Activated B cell treated with CpG ODN at 0.5 μM for 24 hours (primary cell): ENCODE data around the gene RNF212. TPM values are rescaled to one million over a fixed set of nuclear protein-coding genes. Genes with fewer than 3 reads are reported as not detected.

Experiments
- ATAC-seq: fragments of 200-7000 bp; cut with Tn5 transposase; one replicate; pipeline ENCODE4 v1.10.0; 2021; ENCODE audit warnings: low read depth, mild to moderate bottlenecking, moderate library complexity
- CTCF ChIA-PET: fragments of 350-600 bp; sonication (Branson Sonifier 250); formaldehyde crosslinking; loops from one replicate; lab custom pipeline; 2021; ENCODE audit warnings: antibody characterized with exemption; lab: Charles Lee
- POLR2A ChIA-PET: fragments of 350-600 bp; sonication (Branson Sonifier 250); formaldehyde crosslinking; loops from one replicate; lab custom pipeline; 2021; ENCODE audit warnings: antibody characterized with exemption; lab: Charles Lee
- DNase-seq: peaks from one replicate; pipeline ENCODE4 v3.0.0; 2022
- H3K27ac Mint-ChIP-seq: one replicate; pipeline ENCODE4 v1.8.0; 2020; ENCODE audit warnings: mixed read lengths
- H3K27me3 Mint-ChIP-seq: one replicate; pipeline ENCODE4 v1.8.0; 2021; ENCODE audit warnings: mixed read lengths
- H3K36me3 Mint-ChIP-seq: one replicate; pipeline ENCODE4 v1.8.0; 2021; ENCODE audit warnings: low read depth, mixed read lengths
- H3K4me1 Mint-ChIP-seq: one replicate; pipeline ENCODE4 v1.8.0; 2021; ENCODE audit warnings: mixed read lengths
- H3K4me3 Mint-ChIP-seq: one replicate; pipeline ENCODE4 v1.8.0; 2020; ENCODE audit warnings: mild to moderate bottlenecking, mixed read lengths
- H3K9me3 Mint-ChIP-seq: one replicate; pipeline ENCODE4 v1.8.0; 2020; ENCODE audit warnings: mixed read lengths
- intact Hi-C: fragments of 100-400 bp; cut with micrococcal nuclease; formaldehyde crosslinking; loops from one replicate; pipeline ENCODE4 v1.15.1; 2024
- total RNA-seq: library from RNA; stranded (reverse); gene quantifications from 2 replicates; pipeline ENCODE4 v1.2.3, GENCODE V29; 2022
- TF ChIP-seq, protein P1 (sequence below): fragments of 200-600 bp; IDR thresholded peaks from one replicate; pipeline ENCODE4 v1.8.0; 2022; ENCODE audit warnings: antibody characterized with exemption, mild to moderate bottlenecking

RNF212 gene
- total RNA-seq, 1 donor from 2014 or later = 2.4 TPM

- peaks cover 7% of the 10 kb centered on the region for H3K27me3 Mint-ChIP-seq
- intact Hi-C loops = no loop called here
- DNase-seq = no peak
- H3K4me1 Mint-ChIP-seq = no peaks in the 10 kb centered on the region
- no peaks in the 10 kb centered on the region for H3K9me3 Mint-ChIP-seq
- no peak for ATAC-seq
- H3K27ac Mint-ChIP-seq = no peak overlapping the region
- ChIA-PET CTCF (interaction anchor here (1.1 kb wide), 1 partner anchor 14 kb away, joined by 3 read pairs; no protein-coding TSS in a partner anchor), POLR2A (no interaction called here)
- TF ChIP-seq, protein P1, sequence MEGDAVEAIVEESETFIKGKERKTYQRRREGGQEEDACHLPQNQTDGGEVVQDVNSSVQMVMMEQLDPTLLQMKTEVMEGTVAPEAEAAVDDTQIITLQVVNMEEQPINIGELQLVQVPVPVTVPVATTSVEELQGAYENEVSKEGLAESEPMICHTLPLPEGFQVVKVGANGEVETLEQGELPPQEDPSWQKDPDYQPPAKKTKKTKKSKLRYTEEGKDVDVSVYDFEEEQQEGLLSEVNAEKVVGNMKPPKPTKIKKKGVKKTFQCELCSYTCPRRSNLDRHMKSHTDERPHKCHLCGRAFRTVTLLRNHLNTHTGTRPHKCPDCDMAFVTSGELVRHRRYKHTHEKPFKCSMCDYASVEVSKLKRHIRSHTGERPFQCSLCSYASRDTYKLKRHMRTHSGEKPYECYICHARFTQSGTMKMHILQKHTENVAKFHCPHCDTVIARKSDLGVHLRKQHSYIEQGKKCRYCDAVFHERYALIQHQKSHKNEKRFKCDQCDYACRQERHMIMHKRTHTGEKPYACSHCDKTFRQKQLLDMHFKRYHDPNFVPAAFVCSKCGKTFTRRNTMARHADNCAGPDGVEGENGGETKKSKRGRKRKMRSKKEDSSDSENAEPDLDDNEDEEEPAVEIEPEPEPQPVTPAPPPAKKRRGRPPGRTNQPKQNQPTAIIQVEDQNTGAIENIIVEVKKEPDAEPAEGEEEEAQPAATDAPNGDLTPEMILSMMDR = no peak
- H3K4me3 Mint-ChIP-seq = no peak overlapping the region
- no peaks in the 10 kb centered on the region for H3K36me3 Mint-ChIP-seq
Observed at GRCh38 chr4:1105067-1105466, 8.3 kb downstream of the RNF212 start.

GRCh38 chr4:1104647-1105046, 8.7 kb downstream of the RNF212 start:
- peaks cover 2% of the 10 kb centered on the region for H3K27me3 Mint-ChIP-seq
- DNase-seq = no peak
- H3K4me1 Mint-ChIP-seq = no peaks in the 10 kb centered on the region
- H3K27ac Mint-ChIP-seq = no peak overlapping the region
- intact Hi-C loops = no loop called here
- POLR2A ChIA-PET = no interaction called here
- H3K36me3 Mint-ChIP-seq = no peaks in the 10 kb centered on the region
- no peak overlapping the region for H3K4me3 Mint-ChIP-seq
- TF ChIP-seq, protein P1 = no peak
- no peak for ATAC-seq
- CTCF ChIA-PET = interaction anchor here (1.1 kb wide), 1 partner anchor 14 kb away, joined by 3 read pairs; no protein-coding TSS in a partner anchor
- H3K9me3 Mint-ChIP-seq = no peaks in the 10 kb centered on the region

- ChIA-PET POLR2A (no interaction called here), CTCF (no interaction called here)
- H3K4me3 Mint-ChIP-seq = no peak overlapping the region
- H3K9me3 Mint-ChIP-seq = no peaks in the 10 kb centered on the region
- no peak overlapping the region for H3K27ac Mint-ChIP-seq
- TF ChIP-seq, protein P1 = no peak
- DNase-seq = no peak
- intact Hi-C loops = no loop called here
- H3K36me3 Mint-ChIP-seq = no peaks in the 10 kb centered on the region
- no peaks in the 10 kb centered on the region for H3K27me3 Mint-ChIP-seq
- ATAC-seq = no peak
- no peaks in the 10 kb centered on the region for H3K4me1 Mint-ChIP-seq
Observed at GRCh38 chr4:1099684-1100335, 13.6 kb downstream of the RNF212 start.

DNA sequence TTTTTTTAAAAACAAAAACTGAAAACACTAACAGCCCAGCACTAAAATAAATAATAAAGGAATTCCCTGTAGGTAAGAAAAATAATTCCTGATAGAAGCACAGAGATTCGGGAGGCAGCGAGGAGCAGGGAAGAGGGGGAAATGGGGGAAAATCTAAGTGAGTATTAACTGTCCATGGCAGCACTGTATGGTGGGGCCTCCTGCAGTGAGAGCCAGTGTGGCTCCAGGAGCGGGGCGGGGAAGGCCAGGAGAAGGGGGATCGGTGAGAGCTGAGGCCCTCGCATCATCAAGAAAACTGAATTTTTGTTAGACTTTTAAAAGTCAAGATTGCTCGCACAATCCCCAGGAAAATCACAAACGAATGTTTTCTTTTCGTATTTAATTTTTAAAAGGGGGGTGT, 14.1 kb downstream of the RNF212 start:
- Mint-ChIP-seq H3K4me1 (no peaks in the 10 kb centered on the region), H3K9me3 (no peaks in the 10 kb centered on the region), H3K4me3 (no peak overlapping the region), H3K36me3 (no peaks in the 10 kb centered on the region), H3K27me3 (no peaks in the 10 kb centered on the region), H3K27ac (no peak overlapping the region)
- POLR2A ChIA-PET = no interaction called here
- DNase-seq = no peak
- TF ChIP-seq, protein P1 = no peak
- no peak for ATAC-seq
- intact Hi-C loops = no loop called here
- CTCF ChIA-PET = no interaction called here

DNA sequence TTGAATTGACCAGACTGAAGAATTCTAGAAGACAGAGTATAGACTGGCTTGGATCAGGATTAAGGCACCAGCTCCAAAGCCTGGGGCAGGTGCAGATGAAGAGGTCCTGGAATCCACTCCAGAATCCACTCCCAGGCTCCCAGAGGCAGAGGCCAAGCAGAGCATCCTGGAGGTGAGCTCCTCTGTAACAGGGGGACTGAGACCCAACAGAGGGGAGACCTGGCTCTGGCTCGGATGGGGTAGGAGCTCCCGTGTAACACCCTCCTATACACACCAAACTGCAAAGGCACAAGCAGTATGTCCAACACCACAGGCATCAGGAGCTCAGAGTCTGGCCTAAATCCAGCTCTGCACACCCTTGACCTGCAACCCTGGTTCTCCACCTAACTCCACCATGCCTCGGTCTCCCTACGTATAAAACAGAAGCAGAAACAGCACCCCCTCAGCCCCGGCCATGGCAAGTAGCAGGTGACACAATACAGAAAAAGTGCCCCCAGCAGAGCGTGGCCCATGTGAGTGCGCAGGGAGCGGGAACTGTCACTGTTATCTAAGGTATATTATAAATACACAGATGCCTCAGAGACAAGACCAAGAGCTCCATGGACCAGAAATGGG, 14.9 kb downstream of the RNF212 start:
- ATAC-seq (no peak), DNase-seq (no peak)
- TF ChIP-seq, protein P1 = no peak
- Mint-ChIP-seq H3K4me1 (no peaks in the 10 kb centered on the region), H3K27ac (no peak overlapping the region), H3K36me3 (no peaks in the 10 kb centered on the region), H3K27me3 (peaks cover 2% of the 10 kb centered on the region), H3K9me3 (no peaks in the 10 kb centered on the region), H3K4me3 (no peak overlapping the region)
- CTCF ChIA-PET = no interaction called here
- POLR2A ChIA-PET = no interaction called here
- intact Hi-C loops = no loop called here
